Stimulated activated effector memory CD8-positive, alpha-beta T cell treated with anti-CD3 and anti-CD28 coated beads, Interleukin-12 subunit alpha, Interleukin-12 subunit beta, amount 100 ng/mL, for 72 hours (primary cell): ENCODE measurements around the gene TRPC6.
A peak's percentile ranks its signal among the peaks of the same experiment; 100 is the strongest.

Source experiments
- ATAC-seq: fragments of 150-1000 bp; cut with Tn5 transposase; 2 replicates; pipeline ENCODE4 v1.10.0; 2021
- DNase-seq, 2 donors: peaks; one replicate each; pipeline ENCODE4 v3.0.0; 2021 to 2022; ENCODE audit warnings: low spot score in 2 of 2
- H3K27ac Mint-ChIP-seq: one replicate; pipeline ENCODE4 v1.8.0; 2022; ENCODE audit warnings: mild to moderate bottlenecking, mixed read lengths
- H3K36me3 Mint-ChIP-seq: one replicate; pipeline ENCODE4 v1.8.0; 2022; ENCODE audit warnings: mild to moderate bottlenecking, mixed read lengths
- H3K4me1 Mint-ChIP-seq: one replicate; pipeline ENCODE4 v1.8.0; 2022; ENCODE audit warnings: mixed read lengths
- H3K4me3 Mint-ChIP-seq: one replicate; pipeline ENCODE4 v1.8.0; 2022; ENCODE audit warnings: mild to moderate bottlenecking, mixed read lengths
- H3K9me3 Mint-ChIP-seq: one replicate; pipeline ENCODE4 v1.8.0; 2022; ENCODE audit warnings: mixed read lengths

TRPC6 gene

GRCh38 chr11:101583251-101584128, at the start of gene TRPC6:
Gene TRPC6 (minus strand): TSS chr11:101584007. CDS start chr11:101583503, 504 bp downstream.
- H3K36me3 Mint-ChIP-seq, result no peaks in the 10 kb centered on the region
- H3K4me3 Mint-ChIP-seq, result no peak within 1 kb of the TSS
- peak; percentile 13 for ATAC-seq
- no peak for DNase-seq
- peaks cover 12% of the 10 kb centered on the region for H3K9me3 Mint-ChIP-seq
- no peak within 1 kb of the TSS for H3K27ac Mint-ChIP-seq
- H3K4me1 Mint-ChIP-seq, result no peaks in the 10 kb centered on the region

- DNase-seq, result no peak
- H3K4me1 Mint-ChIP-seq, result no peaks in the 10 kb centered on the region
- H3K36me3 Mint-ChIP-seq, result no peaks in the 10 kb centered on the region
- no peak overlapping the region for H3K4me3 Mint-ChIP-seq
- no peak for ATAC-seq
- peaks cover 5% of the 10 kb centered on the region for H3K9me3 Mint-ChIP-seq
- no peak overlapping the region for H3K27ac Mint-ChIP-seq
Observed at GRCh38 chr11:101620026-101620425, 36.2 kb upstream of the TRPC6 start.

GRCh38 chr11:101618709-101619108, 34.9 kb upstream of the TRPC6 start:
- no peaks in the 10 kb centered on the region for H3K4me1 Mint-ChIP-seq
- H3K9me3 Mint-ChIP-seq, result peaks cover 7% of the 10 kb centered on the region
- H3K4me3 Mint-ChIP-seq, result no peak overlapping the region
- ATAC-seq (no peak), DNase-seq (no peak)
- no peaks in the 10 kb centered on the region for H3K36me3 Mint-ChIP-seq
- H3K27ac Mint-ChIP-seq, result no peak overlapping the region

GRCh38 chr11:101617735-101618332, 34.0 kb upstream of the TRPC6 start:
- Mint-ChIP-seq H3K4me3 (no peak overlapping the region), H3K27ac (no peak overlapping the region), H3K9me3 (peaks cover 7% of the 10 kb centered on the region), H3K4me1 (no peaks in the 10 kb centered on the region), H3K36me3 (no peaks in the 10 kb centered on the region)
- DNase-seq, result no peak
- no peak for ATAC-seq

- no peak overlapping the region for H3K4me3 Mint-ChIP-seq
- no peaks in the 10 kb centered on the region for H3K36me3 Mint-ChIP-seq
- ATAC-seq, result no peak
- no peaks in the 10 kb centered on the region for H3K4me1 Mint-ChIP-seq
- H3K27ac Mint-ChIP-seq, result no peak overlapping the region
- H3K9me3 Mint-ChIP-seq, result peaks cover 7% of the 10 kb centered on the region
- no peak for DNase-seq
Observed at GRCh38 chr11:101612481-101612880, 28.7 kb upstream of the TRPC6 start.

- H3K27ac Mint-ChIP-seq, result no peak overlapping the region
- ATAC-seq (no peak), DNase-seq (no peak)
- no peak overlapping the region for H3K4me3 Mint-ChIP-seq
- no peaks in the 10 kb centered on the region for H3K36me3 Mint-ChIP-seq
- no peaks in the 10 kb centered on the region for H3K4me1 Mint-ChIP-seq
- peaks cover 5% of the 10 kb centered on the region for H3K9me3 Mint-ChIP-seq
Observed at GRCh38 chr11:101600924-101601323, 17.1 kb upstream of the TRPC6 start.

GRCh38 chr11:101586965-101587364, 3.2 kb upstream of the TRPC6 start:
- H3K4me3 Mint-ChIP-seq, result no peak overlapping the region
- no peaks in the 10 kb centered on the region for H3K4me1 Mint-ChIP-seq
- no peak for ATAC-seq
- no peak for DNase-seq
- H3K9me3 Mint-ChIP-seq, result peaks cover 2% of the 10 kb centered on the region
- H3K36me3 Mint-ChIP-seq, result no peaks in the 10 kb centered on the region
- H3K27ac Mint-ChIP-seq, result no peak overlapping the region

- no peak overlapping the region for H3K27ac Mint-ChIP-seq
- peaks cover 4% of the 10 kb centered on the region for H3K9me3 Mint-ChIP-seq
- H3K36me3 Mint-ChIP-seq, result no peaks in the 10 kb centered on the region
- H3K4me1 Mint-ChIP-seq, result no peaks in the 10 kb centered on the region
- ATAC-seq, result no peak
- H3K4me3 Mint-ChIP-seq, result no peak overlapping the region
- no peak for DNase-seq
Observed at GRCh38 chr11:101584655-101585054, 848 bp upstream of the TRPC6 start.

- Mint-ChIP-seq H3K36me3 (no peaks in the 10 kb centered on the region), H3K9me3 (peaks cover 8% of the 10 kb centered on the region), H3K27ac (no peak overlapping the region), H3K4me3 (no peak overlapping the region), H3K4me1 (no peaks in the 10 kb centered on the region)
- no peak for ATAC-seq
- no peak for DNase-seq
Observed at GRCh38 chr11:101584129-101584515, 315 bp upstream of the TRPC6 start.

GRCh38 chr11:101582989-101583250, 887 bp downstream of the TRPC6 start:
- Mint-ChIP-seq H3K27ac (no peak overlapping the region), H3K4me1 (no peaks in the 10 kb centered on the region), H3K36me3 (no peaks in the 10 kb centered on the region), H3K4me3 (no peak overlapping the region), H3K9me3 (peaks cover 12% of the 10 kb centered on the region)
- DNase-seq, result no peak
- peak; percentile 11 for ATAC-seq

GRCh38 chr11:101582236-101582988, 1.4 kb downstream of the TRPC6 start:
- no peaks in the 10 kb centered on the region for H3K4me1 Mint-ChIP-seq
- no peak for DNase-seq
- H3K36me3 Mint-ChIP-seq, result no peaks in the 10 kb centered on the region
- ATAC-seq, result peak; percentile 36
- H3K4me3 Mint-ChIP-seq, result no peak overlapping the region
- no peak overlapping the region for H3K27ac Mint-ChIP-seq
- peaks cover 12% of the 10 kb centered on the region for H3K9me3 Mint-ChIP-seq

GRCh38 chr11:101577461-101577860, 6.3 kb downstream of the TRPC6 start:
- no peaks in the 10 kb centered on the region for H3K36me3 Mint-ChIP-seq
- H3K9me3 Mint-ChIP-seq, result peaks cover 11% of the 10 kb centered on the region
- ATAC-seq (no peak), DNase-seq (no peak)
- H3K4me1 Mint-ChIP-seq, result no peaks in the 10 kb centered on the region
- no peak overlapping the region for H3K4me3 Mint-ChIP-seq
- no peak overlapping the region for H3K27ac Mint-ChIP-seq

- H3K27ac Mint-ChIP-seq, result no peak overlapping the region
- H3K9me3 Mint-ChIP-seq, result peaks cover 12% of the 10 kb centered on the region
- no peak for DNase-seq
- ATAC-seq, result no peak
- no peaks in the 10 kb centered on the region for H3K4me1 Mint-ChIP-seq
- no peaks in the 10 kb centered on the region for H3K36me3 Mint-ChIP-seq
- no peak overlapping the region for H3K4me3 Mint-ChIP-seq
Observed at GRCh38 chr11:101576456-101576855, 7.4 kb downstream of the TRPC6 start.

GRCh38 chr11:101574886-101575285, 8.9 kb downstream of the TRPC6 start:
- H3K9me3 Mint-ChIP-seq, result peaks cover 13% of the 10 kb centered on the region
- no peak overlapping the region for H3K4me3 Mint-ChIP-seq
- no peak for DNase-seq
- H3K27ac Mint-ChIP-seq, result no peak overlapping the region
- H3K36me3 Mint-ChIP-seq, result no peaks in the 10 kb centered on the region
- no peaks in the 10 kb centered on the region for H3K4me1 Mint-ChIP-seq
- ATAC-seq, result no peak

GRCh38 chr11:101567071-101567470, 16.7 kb downstream of the TRPC6 start:
- Mint-ChIP-seq H3K9me3 (peaks cover 13% of the 10 kb centered on the region), H3K4me3 (no peak overlapping the region), H3K36me3 (no peaks in the 10 kb centered on the region), H3K4me1 (no peaks in the 10 kb centered on the region), H3K27ac (no peak overlapping the region)
- ATAC-seq (no peak), DNase-seq (no peak)

GRCh38 chr11:101566626-101567025, 17.2 kb downstream of the TRPC6 start:
- no peak for DNase-seq
- no peak for ATAC-seq
- Mint-ChIP-seq H3K4me1 (no peaks in the 10 kb centered on the region), H3K36me3 (no peaks in the 10 kb centered on the region), H3K27ac (no peak overlapping the region), H3K9me3 (peaks cover 15% of the 10 kb centered on the region), H3K4me3 (no peak overlapping the region)
